Fibroblast of lung (primary cell): ENCODE measurements around the gene UNC5A. TPM values are rescaled to one million over a fixed set of nuclear protein-coding genes. Genes with fewer than 3 reads are reported as not detected.

Experiments used
- DNase-seq, 2 donors: peaks; one replicate each; pipeline versions ENCODE4 v3.0.0 to v3.0.0-alpha.2; 2010; ENCODE audit warnings: low read depth in 2 of 2
- H2AFZ ChIP-seq: 2 replicates; pipeline ENCODE4 v1.5.1; 2012; ENCODE audit warnings: low read length, control low read depth, inconsistent platforms
- H3K27ac ChIP-seq: 2 replicates; pipeline ENCODE4 v1.5.1; 2011; ENCODE audit warnings: low read length, control low read depth; ENCODE audit not compliant: insufficient read depth
- H3K27me3 ChIP-seq: 2 replicates; pipeline ENCODE4 v1.5.1; 2011; ENCODE audit warnings: mild to moderate bottlenecking, low read length; ENCODE audit not compliant: control insufficient read depth, insufficient read depth
- H3K36me3 ChIP-seq: 2 replicates; pipeline ENCODE4 v1.5.1; 2011; ENCODE audit warnings: low read length; ENCODE audit not compliant: control insufficient read depth, insufficient read depth
- H3K4me1 ChIP-seq: 2 replicates; pipeline ENCODE4 v1.5.1; 2011; ENCODE audit warnings: low read length; ENCODE audit not compliant: control insufficient read depth, insufficient read depth; ENCODE audit errors: extremely low read depth
- H3K4me2 ChIP-seq: 2 replicates; pipeline ENCODE4 v1.5.1; 2011; ENCODE audit warnings: low read length, control low read depth; ENCODE audit not compliant: insufficient read depth; ENCODE audit errors: extremely low read depth
- H3K4me3 ChIP-seq, 4 experiments: fragments of 200-600 bp in 1 of 4; sonication (generic) in 1 of 4; replicated peaks in 1 of 4; 2 replicates each; pipeline ENCODE4 v1.5.1; 2011 to 2016; ENCODE audit warnings: low read length in 4 of 4, low read depth in 3 of 4, mild to moderate bottlenecking in 3 of 4, control low read depth in 2 of 4, inconsistent platforms in 1 of 4, mixed read lengths in 1 of 4; ENCODE audit not compliant: insufficient read depth in 1 of 4; ENCODE audit errors: control extremely low read depth in 1 of 4
- H3K79me2 ChIP-seq: 2 replicates; pipeline ENCODE4 v1.5.1; 2012; ENCODE audit warnings: mild to moderate bottlenecking, low read length, inconsistent platforms; ENCODE audit not compliant: control insufficient read depth, insufficient read depth
- H3K9ac ChIP-seq: 2 replicates; pipeline ENCODE4 v1.5.1; 2011; ENCODE audit warnings: mild to moderate bottlenecking, low read length, control low read depth; ENCODE audit not compliant: insufficient read depth
- H3K9me3 ChIP-seq: 2 replicates; pipeline ENCODE4 v1.5.1; 2012; ENCODE audit warnings: low read depth, low read length; ENCODE audit not compliant: control insufficient read depth, insufficient read depth
- H4K20me1 ChIP-seq: 2 replicates; pipeline ENCODE4 v1.5.1; 2011; ENCODE audit warnings: low read length; ENCODE audit not compliant: control insufficient read depth, insufficient read depth; ENCODE audit errors: extremely low read depth
- EZH2 ChIP-seq: IDR thresholded peaks from 2 replicates; pipeline ENCODE4 v1.5.1; 2012; ENCODE audit warnings: low read length, control low read depth, mild to moderate bottlenecking; ENCODE audit errors: missing control alignments
- polyA plus RNA-seq, 2 donors: library from polyadenylated mRNA; depleted of rRNA in 1 of 2; stranded (reverse) in 1 of 2; unstranded in 1 of 2; fragments of >200 nt; gene quantifications; 2 replicates each; pipeline ENCODE4 v1.2.1, GENCODE V29; 2011 to 2012; ENCODE audit warnings: missing spikeins in 1 of 2
- total RNA-seq: library from RNA; depleted of rRNA; stranded (reverse); fragments of >200 nt; gene quantifications from 2 replicates; pipeline ENCODE4 v1.2.1, GENCODE V29; 2014
- TF ChIP-seq, protein P1 (sequence below), 2 donors: IDR thresholded peaks in 1 of 2; conservative IDR thresholded peaks in 1 of 2; 1 replicate in 1 of 2; 2 replicates in 1 of 2; pipeline ENCODE4 v1.5.1; 2011 to 2012; ENCODE audit warnings: low read length in 2 of 2, control low read depth in 1 of 2, inconsistent platforms in 1 of 2, low read depth in 1 of 2, mild to moderate bottlenecking in 1 of 2

Gene UNC5A
- total and polyA plus RNA-seq, 2 donors (not counting 1 experiment from before 2014, with no cell fraction given) = not detected

DNA sequence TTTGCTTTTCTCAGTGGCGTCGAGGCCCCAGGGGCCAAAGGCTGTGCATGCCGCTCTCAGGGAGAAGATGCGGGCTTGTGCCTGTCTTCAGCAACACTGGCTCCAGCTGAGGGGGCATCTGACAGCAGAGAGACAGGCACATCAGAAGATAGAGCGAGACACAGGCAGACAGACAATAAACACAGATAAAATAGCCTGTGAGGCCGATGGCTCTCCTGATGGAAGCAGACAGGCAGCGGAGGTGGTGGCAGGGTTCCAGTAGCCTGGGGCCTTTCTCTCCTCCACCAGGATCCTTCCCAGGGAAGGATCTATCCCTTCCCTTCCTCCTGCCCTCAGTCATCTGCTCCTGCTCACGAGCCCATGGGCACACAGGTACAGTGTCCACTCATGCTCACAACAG, 16.6 kb upstream of the UNC5A start:
- no peaks in the 10 kb centered on the region for H4K20me1 ChIP-seq
- H3K36me3 ChIP-seq = no peaks in the 10 kb centered on the region
- H3K9ac ChIP-seq = no peak overlapping the region
- H3K27ac ChIP-seq = no peak overlapping the region
- peaks cover 37% of the 10 kb centered on the region for H3K27me3 ChIP-seq
- no peaks in the 10 kb centered on the region for H3K4me1 ChIP-seq
- no peaks in the 10 kb centered on the region for H3K9me3 ChIP-seq
- no peak for DNase-seq
- no peaks in the 10 kb centered on the region for H3K79me2 ChIP-seq
- no peak for TF ChIP-seq EZH2
- TF ChIP-seq, protein P1, sequence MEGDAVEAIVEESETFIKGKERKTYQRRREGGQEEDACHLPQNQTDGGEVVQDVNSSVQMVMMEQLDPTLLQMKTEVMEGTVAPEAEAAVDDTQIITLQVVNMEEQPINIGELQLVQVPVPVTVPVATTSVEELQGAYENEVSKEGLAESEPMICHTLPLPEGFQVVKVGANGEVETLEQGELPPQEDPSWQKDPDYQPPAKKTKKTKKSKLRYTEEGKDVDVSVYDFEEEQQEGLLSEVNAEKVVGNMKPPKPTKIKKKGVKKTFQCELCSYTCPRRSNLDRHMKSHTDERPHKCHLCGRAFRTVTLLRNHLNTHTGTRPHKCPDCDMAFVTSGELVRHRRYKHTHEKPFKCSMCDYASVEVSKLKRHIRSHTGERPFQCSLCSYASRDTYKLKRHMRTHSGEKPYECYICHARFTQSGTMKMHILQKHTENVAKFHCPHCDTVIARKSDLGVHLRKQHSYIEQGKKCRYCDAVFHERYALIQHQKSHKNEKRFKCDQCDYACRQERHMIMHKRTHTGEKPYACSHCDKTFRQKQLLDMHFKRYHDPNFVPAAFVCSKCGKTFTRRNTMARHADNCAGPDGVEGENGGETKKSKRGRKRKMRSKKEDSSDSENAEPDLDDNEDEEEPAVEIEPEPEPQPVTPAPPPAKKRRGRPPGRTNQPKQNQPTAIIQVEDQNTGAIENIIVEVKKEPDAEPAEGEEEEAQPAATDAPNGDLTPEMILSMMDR (conservative IDR thresholded peaks at IDR 0.05 in 1 of 2, IDR thresholded peaks at IDR 0.05 in 1 of 2; ENCODE audit: low read depth in 1 of 2, low read length in 2 of 2) = no peak
- H2AFZ ChIP-seq = no peak overlapping the region
- no peak overlapping the region for H3K4me3 ChIP-seq
- no peak overlapping the region for H3K4me2 ChIP-seq

DNA sequence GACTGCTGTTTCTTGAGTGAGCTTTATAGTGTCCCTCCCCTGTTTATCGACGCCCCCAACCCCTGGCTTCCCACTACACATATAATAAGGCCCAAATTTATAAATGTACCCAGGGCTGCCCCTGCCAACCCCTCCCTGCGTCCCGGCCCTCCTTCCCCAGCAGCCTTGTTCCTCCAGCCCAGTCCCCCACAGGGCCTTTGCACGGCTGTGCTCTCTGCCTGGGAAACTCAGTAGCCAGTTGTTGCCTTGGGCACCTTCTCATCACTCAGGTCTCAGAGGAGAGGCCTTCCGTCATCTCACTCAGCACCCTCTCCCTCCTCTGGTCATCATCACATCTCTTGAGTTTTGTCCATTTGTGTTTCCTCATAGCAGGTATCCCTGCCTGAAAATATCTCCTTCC, 15.8 kb upstream of the UNC5A start:
- Histone ChIP-seq H3K27ac (no peak overlapping the region), H3K4me3 (no peak overlapping the region), H3K79me2 (no peaks in the 10 kb centered on the region), H3K27me3 (peaks cover 32% of the 10 kb centered on the region), H3K4me2 (no peak overlapping the region), H3K4me1 (no peaks in the 10 kb centered on the region), H3K36me3 (no peaks in the 10 kb centered on the region), H2AFZ (no peak overlapping the region), H3K9ac (no peak overlapping the region), H4K20me1 (no peaks in the 10 kb centered on the region), H3K9me3 (no peaks in the 10 kb centered on the region)
- TF ChIP-seq, protein P1 (conservative IDR thresholded peaks at IDR 0.05 in 1 of 2, IDR thresholded peaks at IDR 0.05 in 1 of 2; ENCODE audit: low read depth in 1 of 2, low read length in 2 of 2) = no peak
- no peak for TF ChIP-seq EZH2
- DNase-seq = no peak

DNA sequence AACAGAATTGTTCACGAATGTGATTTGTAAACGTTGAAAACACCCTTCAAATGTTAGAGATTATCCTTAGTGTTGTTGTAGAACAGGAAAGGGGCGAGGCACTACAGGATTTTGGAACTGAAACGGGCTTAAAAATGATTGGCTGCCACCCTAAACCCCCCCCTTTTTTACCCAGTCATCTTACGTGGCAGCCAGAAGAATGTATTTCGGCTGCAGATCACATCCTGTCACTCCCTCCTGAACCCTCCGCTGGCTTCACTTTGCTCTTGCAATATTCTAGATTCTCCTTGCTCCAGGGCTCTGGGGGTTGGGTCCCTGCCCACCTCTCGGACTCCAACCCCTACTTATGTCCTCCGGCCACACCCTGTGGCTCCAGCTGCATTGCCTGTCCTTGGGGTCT, 13.9 kb upstream of the UNC5A start:
- no peak for TF ChIP-seq EZH2
- TF ChIP-seq, protein P1 (conservative IDR thresholded peaks at IDR 0.05 in 1 of 2, IDR thresholded peaks at IDR 0.05 in 1 of 2; ENCODE audit: low read depth in 1 of 2, low read length in 2 of 2) = no peak
- no peak for DNase-seq
- H3K27me3 ChIP-seq = peaks cover 26% of the 10 kb centered on the region

More for the DNA sequence above, 13.9 kb upstream of the UNC5A start:
- H3K4me1 ChIP-seq = no peaks in the 10 kb centered on the region
- no peak overlapping the region for H3K9ac ChIP-seq
- no peak overlapping the region for H2AFZ ChIP-seq
- no peaks in the 10 kb centered on the region for H3K79me2 ChIP-seq
- H4K20me1 ChIP-seq = no peaks in the 10 kb centered on the region
- H3K4me2 ChIP-seq = no peak overlapping the region
- H3K36me3 ChIP-seq = no peaks in the 10 kb centered on the region
- H3K4me3 ChIP-seq = no peak overlapping the region
- H3K27ac ChIP-seq = no peak overlapping the region
- H3K9me3 ChIP-seq = no peaks in the 10 kb centered on the region
